Measurements from ENCODE around the gene BMAL1. TPM values are rescaled to one million over a fixed set of nuclear protein-coding genes. Genes with fewer than 3 reads are reported as not detected.
"Not testable (repeated sequence)": the region's sequence is repeated elsewhere in the genome, so short reads cannot be mapped to it uniquely, and the experiment has no call there.

The BMAL1 gene
- total RNA-seq, 1 donor from 2014 or later: 8.5 TPM

- TF ChIP-seq, protein P1, sequence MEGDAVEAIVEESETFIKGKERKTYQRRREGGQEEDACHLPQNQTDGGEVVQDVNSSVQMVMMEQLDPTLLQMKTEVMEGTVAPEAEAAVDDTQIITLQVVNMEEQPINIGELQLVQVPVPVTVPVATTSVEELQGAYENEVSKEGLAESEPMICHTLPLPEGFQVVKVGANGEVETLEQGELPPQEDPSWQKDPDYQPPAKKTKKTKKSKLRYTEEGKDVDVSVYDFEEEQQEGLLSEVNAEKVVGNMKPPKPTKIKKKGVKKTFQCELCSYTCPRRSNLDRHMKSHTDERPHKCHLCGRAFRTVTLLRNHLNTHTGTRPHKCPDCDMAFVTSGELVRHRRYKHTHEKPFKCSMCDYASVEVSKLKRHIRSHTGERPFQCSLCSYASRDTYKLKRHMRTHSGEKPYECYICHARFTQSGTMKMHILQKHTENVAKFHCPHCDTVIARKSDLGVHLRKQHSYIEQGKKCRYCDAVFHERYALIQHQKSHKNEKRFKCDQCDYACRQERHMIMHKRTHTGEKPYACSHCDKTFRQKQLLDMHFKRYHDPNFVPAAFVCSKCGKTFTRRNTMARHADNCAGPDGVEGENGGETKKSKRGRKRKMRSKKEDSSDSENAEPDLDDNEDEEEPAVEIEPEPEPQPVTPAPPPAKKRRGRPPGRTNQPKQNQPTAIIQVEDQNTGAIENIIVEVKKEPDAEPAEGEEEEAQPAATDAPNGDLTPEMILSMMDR (conservative IDR thresholded peaks at IDR 0.05; ENCODE audit: low read depth, low read length): no peak
- peak; percentile 90 for DNase-seq (ENCODE audit: low read depth)
- peak overlapping the region; percentile 32 for H3K4me3 ChIP-seq (ENCODE audit: low read depth, low read length)
These were observed 156.9 kb downstream of the BMAL1 start for GRCh38 chr11:13434247-13435205.

GRCh38 chr11:13436836-13437235 lies 159.2 kb downstream of the BMAL1 start:
- not testable (repeated sequence) for DNase-seq (ENCODE audit: low read depth); H3K4me3 ChIP-seq (ENCODE audit: low read depth, low read length)

Other genes with a start within 250 kb of the BMAL1 start
- 54.5 and 55.5 TPM in 2 replicates for gene BTBD10, start 185.4 kb downstream of the BMAL1 start, total RNA-seq
- not detected in 2 replicates for gene PTH, start 218.2 kb downstream of the BMAL1 start, total RNA-seq

Measured in epithelial cell of proximal tubule (primary cell).